Loucy (cell line): ENCODE data around the gene NDRG3.

ENCODE experiments used
- H2AFZ ChIP-seq: fragments of 200-600 bp; sonication (generic); 2 replicates; pipeline ENCODE4 v1.6.0; 2016; ENCODE audit warnings: antibody characterized with exemption, mild to moderate bottlenecking, low read length, moderate library complexity
- H3F3A ChIP-seq: fragments of 200-600 bp; 2 replicates; pipeline ENCODE4 v1.6.0; 2016; ENCODE audit warnings: antibody characterized with exemption, low read depth, mild to moderate bottlenecking
- H3K27me3 ChIP-seq: fragments of 200-600 bp; sonication (generic); 2 replicates; pipeline ENCODE4 v1.6.1; 2014; ENCODE audit warnings: low read length, mild to moderate bottlenecking; ENCODE audit not compliant: insufficient read depth, poor library complexity, severe bottlenecking
- H3K36me3 ChIP-seq: fragments of 200-600 bp; sonication (generic); 2 replicates; pipeline ENCODE4 v1.6.1; 2016; ENCODE audit warnings: low read length; ENCODE audit not compliant: insufficient read depth
- H3K4me1 ChIP-seq: fragments of 200-600 bp; sonication (generic); 2 replicates; pipeline ENCODE4 v1.5.1; 2014; ENCODE audit warnings: low read length, mild to moderate bottlenecking; ENCODE audit not compliant: insufficient read depth, poor library complexity, severe bottlenecking
- H3K4me2 ChIP-seq: fragments of 200-600 bp; sonication (generic); 2 replicates; pipeline ENCODE4 v1.6.0; 2014; ENCODE audit warnings: antibody characterized with exemption, low read length, low read depth, mild to moderate bottlenecking; ENCODE audit not compliant: poor library complexity, severe bottlenecking
- H3K4me3 ChIP-seq: fragments of 200-600 bp; sonication (generic); 2 replicates; pipeline ENCODE4 v1.5.1; 2014; ENCODE audit warnings: low read length, mild to moderate bottlenecking, mixed read lengths; ENCODE audit not compliant: poor library complexity, severe bottlenecking
- H3K79me2 ChIP-seq: fragments of 200-600 bp; sonication (generic); 2 replicates; pipeline ENCODE4 v1.6.1; 2014; ENCODE audit warnings: low read length; ENCODE audit not compliant: insufficient read depth
- H3K9ac ChIP-seq: fragments of 200-600 bp; sonication (generic); 2 replicates; pipeline ENCODE4 v1.6.0; 2014; ENCODE audit warnings: mild to moderate bottlenecking, low read depth, low read length, moderate library complexity; ENCODE audit not compliant: poor library complexity, severe bottlenecking
- H3K9me2 ChIP-seq: fragments of 200-600 bp; sonication (generic); replicated peaks from 2 replicates; pipeline ENCODE4 v1.6.1; 2016; ENCODE audit warnings: low read depth, low read length, mixed read lengths
- H3K9me3 ChIP-seq: fragments of 200-600 bp; sonication (generic); 2 replicates; pipeline ENCODE4 v1.6.1; 2014; ENCODE audit warnings: mild to moderate bottlenecking, antibody characterized with exemption, low read length, low read depth; ENCODE audit not compliant: insufficient read depth
- H4K20me1 ChIP-seq: fragments of 200-600 bp; sonication (generic); 2 replicates; pipeline ENCODE4 v1.6.0; 2014; ENCODE audit warnings: antibody characterized with exemption, low read length, mild to moderate bottlenecking; ENCODE audit not compliant: insufficient read depth, poor library complexity, severe bottlenecking
- CTCF ChIP-seq: fragments of 200-600 bp; sonication (generic); conservative IDR thresholded peaks from 2 replicates; pipeline ENCODE4 v1.5.1; 2014; ENCODE audit warnings: mild to moderate bottlenecking, antibody characterized with exemption, low read length
- EZH2phosphoT487 ChIP-seq: fragments of 200-600 bp; IDR thresholded peaks from 2 replicates; pipeline ENCODE4 v1.6.1; 2018; ENCODE audit warnings: antibody characterized with exemption, mild to moderate bottlenecking, moderate library complexity, borderline replicate concordance

Gene NDRG3

GRCh38 chr20:36644706-36645095 is 101.2 kb downstream of the NDRG3 start:
- Histone ChIP-seq H4K20me1 (no peaks in the 10 kb centered on the region), H3K9me3 (no peaks in the 10 kb centered on the region), H3F3A (0 out of 2 replicates have a peak, but pooled peaks cover 3% of the 10 kb centered on the region), H3K9ac (peak overlapping the region; percentile 96), H3K4me3 (peak overlapping the region; percentile 91), H3K27me3 (no peaks in the 10 kb centered on the region), H3K9me2 (no peaks in the 10 kb centered on the region), H3K4me1 (peaks cover 56% of the 10 kb centered on the region), H2AFZ (no peak overlapping the region), H3K4me2 (peak overlapping the region; percentile 100), H3K36me3 (peaks cover 6% of the 10 kb centered on the region; the same call in 1 of the 2 replicates), H3K79me2 (peaks cover 63% of the 10 kb centered on the region)
- no peak for TF ChIP-seq EZH2phosphoT487
- no peak for TF ChIP-seq CTCF

- Histone ChIP-seq H3K9me2 (no peaks in the 10 kb centered on the region), H3K4me2 (peak overlapping the region; percentile 100), H3K4me3 (peak overlapping the region; percentile 91), H3K79me2 (peaks cover 67% of the 10 kb centered on the region), H4K20me1 (no peaks in the 10 kb centered on the region), H3F3A (0 out of 2 replicates have a peak, but pooled peaks cover 3% of the 10 kb centered on the region), H3K9ac (peak overlapping the region; percentile 96), H2AFZ (no peak overlapping the region), H3K9me3 (no peaks in the 10 kb centered on the region), H3K36me3 (peaks cover 9% of the 10 kb centered on the region; the same call in 1 of the 2 replicates), H3K4me1 (peaks cover 56% of the 10 kb centered on the region), H3K27me3 (no peaks in the 10 kb centered on the region)
- no peak for TF ChIP-seq EZH2phosphoT487
- TF ChIP-seq CTCF: peak; percentile 24; the same call in 1 of the 2 replicates
Measured at GRCh38 chr20:36644032-36644705, 101.7 kb downstream of the NDRG3 start.

- Histone ChIP-seq H3K9ac (peak overlapping the region; percentile 96), H3K9me2 (no peaks in the 10 kb centered on the region), H3K4me3 (peak overlapping the region; percentile 91), H3K9me3 (no peaks in the 10 kb centered on the region), H2AFZ (no peak overlapping the region), H3K4me2 (peak overlapping the region; percentile 100), H3K27me3 (no peaks in the 10 kb centered on the region), H3F3A (0 out of 2 replicates have a peak, but pooled peaks cover 3% of the 10 kb centered on the region), H3K36me3 (peaks cover 17% of the 10 kb centered on the region; the same call in 1 of the 2 replicates), H4K20me1 (no peaks in the 10 kb centered on the region), H3K79me2 (peaks cover 76% of the 10 kb centered on the region), H3K4me1 (peaks cover 49% of the 10 kb centered on the region)
- TF ChIP-seq CTCF (no peak), EZH2phosphoT487 (no peak)
Measured at GRCh38 chr20:36642136-36642535, 103.8 kb downstream of the NDRG3 start.
